ENCODE data around the gene CCL28.

CCL28 gene

DNA sequence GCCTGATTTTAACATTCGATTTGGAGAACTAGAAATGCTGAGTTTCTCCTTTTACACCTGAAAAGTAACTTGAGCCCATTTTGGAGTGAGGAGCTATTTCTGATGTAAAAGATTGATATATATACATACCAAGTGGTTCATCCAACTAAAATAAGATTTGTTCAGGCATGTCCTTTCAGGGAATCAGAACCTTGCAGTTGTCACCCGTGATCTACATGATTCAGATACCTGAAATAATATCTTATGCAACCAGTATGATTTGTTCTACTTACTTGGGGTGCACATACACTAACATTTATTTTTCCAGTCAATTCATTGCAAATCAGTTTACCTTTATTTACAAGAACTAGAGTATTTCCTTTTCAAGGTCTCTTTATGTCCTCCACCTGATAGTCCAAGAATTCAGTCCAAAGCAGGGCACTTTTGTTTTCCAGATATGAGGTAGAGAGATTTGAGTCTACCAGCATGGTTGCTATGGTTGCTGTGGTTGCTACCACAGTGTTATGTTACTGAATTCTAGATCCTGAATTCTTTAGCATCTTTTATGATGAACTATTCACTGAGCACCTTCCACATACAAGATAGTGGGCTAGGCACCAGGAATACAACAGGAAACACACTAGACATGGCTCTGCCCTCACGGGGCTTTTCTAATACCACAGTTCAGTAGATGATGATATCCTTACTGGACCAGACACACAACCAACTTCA lies 49.3 kb downstream of the CCL28 start:
- TF ChIP-seq, protein P1, sequence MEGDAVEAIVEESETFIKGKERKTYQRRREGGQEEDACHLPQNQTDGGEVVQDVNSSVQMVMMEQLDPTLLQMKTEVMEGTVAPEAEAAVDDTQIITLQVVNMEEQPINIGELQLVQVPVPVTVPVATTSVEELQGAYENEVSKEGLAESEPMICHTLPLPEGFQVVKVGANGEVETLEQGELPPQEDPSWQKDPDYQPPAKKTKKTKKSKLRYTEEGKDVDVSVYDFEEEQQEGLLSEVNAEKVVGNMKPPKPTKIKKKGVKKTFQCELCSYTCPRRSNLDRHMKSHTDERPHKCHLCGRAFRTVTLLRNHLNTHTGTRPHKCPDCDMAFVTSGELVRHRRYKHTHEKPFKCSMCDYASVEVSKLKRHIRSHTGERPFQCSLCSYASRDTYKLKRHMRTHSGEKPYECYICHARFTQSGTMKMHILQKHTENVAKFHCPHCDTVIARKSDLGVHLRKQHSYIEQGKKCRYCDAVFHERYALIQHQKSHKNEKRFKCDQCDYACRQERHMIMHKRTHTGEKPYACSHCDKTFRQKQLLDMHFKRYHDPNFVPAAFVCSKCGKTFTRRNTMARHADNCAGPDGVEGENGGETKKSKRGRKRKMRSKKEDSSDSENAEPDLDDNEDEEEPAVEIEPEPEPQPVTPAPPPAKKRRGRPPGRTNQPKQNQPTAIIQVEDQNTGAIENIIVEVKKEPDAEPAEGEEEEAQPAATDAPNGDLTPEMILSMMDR (IDR thresholded peaks at IDR 0.05; ENCODE audit: control extremely low read depth, extremely low read depth, low read depth, missing control alignments): no peak
- ChIA-PET POLR2A (no interaction called here), CTCF (no interaction called here)
- no peak for DNase-seq (ENCODE audit: extremely low spot score)

DNA sequence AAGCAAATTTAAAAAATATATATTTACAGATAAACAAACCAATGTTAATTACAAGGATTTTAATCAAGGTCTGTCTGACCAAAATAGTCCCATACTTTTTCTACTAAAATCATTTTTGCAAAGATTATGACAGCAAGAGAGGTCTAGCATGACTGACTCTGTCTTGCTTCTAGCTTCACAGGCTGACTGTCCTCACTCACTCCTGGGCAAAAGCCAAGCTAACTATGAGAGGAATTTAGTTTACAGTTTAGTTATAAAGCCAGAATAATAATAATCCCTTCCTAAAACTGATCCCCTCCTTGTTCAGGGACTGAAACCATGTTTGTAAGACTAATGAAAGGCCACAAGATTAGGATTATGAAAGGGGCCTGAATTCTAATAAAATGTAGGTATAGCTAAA lies 53.5 kb downstream of the CCL28 start:
- TF ChIP-seq, protein P1 (IDR thresholded peaks at IDR 0.05; ENCODE audit: control extremely low read depth, extremely low read depth, low read depth, missing control alignments): no peak
- POLR2A ChIA-PET: no interaction called here

DNA sequence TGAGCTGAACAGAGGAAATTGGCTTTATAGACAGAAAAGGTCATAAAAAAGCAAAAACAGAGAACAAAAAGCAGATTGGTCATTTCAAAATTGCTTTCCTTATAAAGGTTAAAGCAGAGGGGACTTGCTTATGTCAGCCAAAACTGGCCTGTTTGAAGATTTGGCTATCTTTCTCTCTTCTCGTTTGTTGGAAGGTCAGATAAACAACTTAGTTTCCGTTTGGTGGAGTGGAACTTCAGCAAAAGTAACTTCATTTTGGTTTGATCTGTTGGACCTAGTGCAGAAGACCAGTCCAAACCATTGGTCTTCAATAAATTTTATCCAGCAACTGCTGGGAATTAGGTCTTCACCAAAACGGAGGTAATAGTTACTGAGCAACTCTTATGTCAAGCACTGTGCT lies 53.9 kb downstream of the CCL28 start:
- ChIA-PET CTCF (interaction anchor here (1.1 kb wide), 1 partner anchor 19 kb away, joined by 4 read pairs; no protein-coding TSS in a partner anchor), POLR2A (no interaction called here)
- DNase-seq (ENCODE audit: extremely low spot score): no peak
- TF ChIP-seq, protein P1 (IDR thresholded peaks at IDR 0.05; ENCODE audit: control extremely low read depth, extremely low read depth, low read depth, missing control alignments): no peak

More for the DNA sequence above, 53.5 kb downstream of the CCL28 start:
- CTCF ChIA-PET: interaction anchor here (1.1 kb wide), 1 partner anchor 20 kb away, joined by 4 read pairs; no protein-coding TSS in a partner anchor
- no peak for DNase-seq (ENCODE audit: extremely low spot score)

DNA sequence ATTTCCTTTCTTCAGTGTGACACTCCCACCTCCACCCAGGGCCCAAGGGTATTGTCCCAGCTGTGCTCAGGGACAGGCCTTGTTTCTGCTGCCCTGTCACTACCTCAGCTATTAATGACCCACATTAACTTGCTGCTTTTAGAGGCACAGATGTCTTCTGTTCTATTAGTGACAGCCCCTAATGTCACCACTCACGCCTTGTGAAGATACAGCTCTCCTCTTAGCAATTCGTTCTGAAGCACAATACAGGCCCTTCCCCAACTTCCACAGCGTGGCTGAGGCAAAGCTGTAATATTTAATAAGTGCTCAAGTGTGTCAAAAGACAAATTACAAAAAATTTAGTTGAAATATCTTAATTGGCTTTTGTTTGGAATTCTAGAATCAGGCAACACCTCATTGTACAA lies 54.3 kb downstream of the CCL28 start:
- CTCF ChIA-PET: no interaction called here
- POLR2A ChIA-PET: no interaction called here
- TF ChIP-seq, protein P1 (IDR thresholded peaks at IDR 0.05; ENCODE audit: control extremely low read depth, extremely low read depth, low read depth, missing control alignments): no peak
- DNase-seq (ENCODE audit: extremely low spot score): no peak

DNA sequence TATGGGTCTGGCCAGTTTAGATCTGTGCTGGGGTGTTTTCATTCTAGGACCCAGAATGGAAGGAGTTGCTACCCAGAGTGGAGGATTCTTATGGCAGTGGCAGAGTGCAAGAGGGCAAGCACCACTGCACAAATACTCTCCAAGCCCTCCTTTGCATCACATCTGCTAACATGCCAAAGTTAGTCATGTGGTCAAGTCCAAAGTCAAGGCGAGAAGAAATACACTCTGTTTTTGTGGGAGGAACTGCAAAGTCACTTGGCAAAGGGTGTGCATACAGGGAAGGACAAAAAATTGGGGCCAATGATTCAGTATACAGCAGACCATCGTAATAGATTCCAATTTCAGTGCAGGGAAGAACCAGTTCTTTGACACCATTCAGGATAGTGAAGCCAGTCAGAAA lies 55.1 kb downstream of the CCL28 start:
- CTCF ChIA-PET: no interaction called here
- POLR2A ChIA-PET: no interaction called here
- DNase-seq (ENCODE audit: extremely low spot score): no peak
- TF ChIP-seq, protein P1 (IDR thresholded peaks at IDR 0.05; ENCODE audit: control extremely low read depth, extremely low read depth, low read depth, missing control alignments): no peak

DNA sequence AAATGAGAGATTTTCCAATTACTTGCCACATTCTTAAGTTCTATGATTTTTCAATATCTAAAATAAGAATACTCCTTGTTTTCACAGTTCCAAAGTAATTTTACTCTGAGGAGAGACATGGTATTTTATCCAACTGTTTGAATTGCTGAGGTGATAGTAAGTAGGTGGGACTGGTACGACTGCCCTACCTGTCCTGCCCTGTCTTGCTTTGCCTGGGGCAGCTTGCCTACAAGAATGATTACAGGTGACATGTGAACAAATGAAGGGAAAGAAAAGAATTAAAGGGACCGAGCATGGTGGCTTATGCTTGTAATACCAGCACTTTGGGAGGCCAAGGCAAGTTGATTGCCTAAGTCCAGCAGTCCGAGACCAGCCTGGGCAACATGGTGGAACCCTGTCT lies 57.4 kb downstream of the CCL28 start:
- TF ChIP-seq, protein P1 (IDR thresholded peaks at IDR 0.05; ENCODE audit: control extremely low read depth, extremely low read depth, low read depth, missing control alignments): no peak
- DNase-seq (ENCODE audit: extremely low spot score): no peak
- ChIA-PET POLR2A (no interaction called here), CTCF (no interaction called here)
